HG02798 (cell line): ENCODE results near the gene SND1.

Experiments
- ATAC-seq: cut with Tn5 transposase; IDR thresholded peaks from one replicate; pipeline ENCODE4 v1.9.1; 2021; ENCODE audit warnings: mild to moderate bottlenecking; ENCODE audit not compliant: unreplicated experiment, poor library complexity

The SND1 gene

DNA sequence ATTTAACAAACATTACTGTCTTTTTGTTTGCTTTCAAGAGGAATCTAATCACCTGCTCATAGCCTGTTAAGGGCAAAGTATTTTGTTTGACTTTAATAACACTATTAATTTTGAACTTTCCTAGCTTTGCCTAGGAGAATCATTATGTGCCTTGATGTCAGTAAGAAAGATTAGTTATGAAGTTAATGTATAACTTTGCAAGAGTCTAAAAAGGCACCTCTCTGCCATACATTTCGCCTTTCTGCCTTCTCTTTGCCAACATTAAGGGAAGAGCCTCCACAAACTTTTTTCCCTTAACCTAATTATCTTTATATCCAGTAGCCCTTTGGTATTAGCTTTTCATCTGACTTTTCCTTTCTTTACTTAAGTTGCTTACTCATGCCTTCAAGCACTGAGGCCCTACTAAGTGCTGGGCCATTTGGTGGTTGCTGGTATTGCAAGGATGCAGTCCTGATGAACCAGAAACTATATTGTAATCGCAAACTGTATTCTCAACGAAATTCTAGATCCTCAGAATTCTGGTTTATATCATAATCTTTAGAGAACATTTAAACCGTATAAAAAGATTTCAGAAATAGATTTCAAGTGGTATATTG lies 108.5 kb downstream of the SND1 start:
- ATAC-seq = no peak

DNA sequence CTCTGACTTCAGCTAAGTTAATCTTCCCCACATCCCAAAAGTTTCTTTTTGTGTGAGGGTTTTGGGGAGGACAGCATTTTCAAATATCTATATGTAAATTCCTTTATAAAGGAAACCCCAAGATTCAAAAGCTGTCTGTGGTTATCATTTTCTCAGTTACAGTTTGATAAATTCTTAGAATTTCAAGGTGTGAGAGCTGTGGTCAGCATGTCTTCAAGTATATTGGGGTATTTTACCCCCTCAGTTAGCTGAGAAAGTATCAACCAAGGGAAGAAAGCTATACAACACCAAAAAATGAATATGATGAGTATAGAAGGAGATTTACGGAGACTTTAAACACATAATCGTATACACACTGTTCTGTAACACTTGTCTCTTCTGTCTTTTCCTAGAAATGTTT lies 109.2 kb downstream of the SND1 start:
- no peak for ATAC-seq

DNA sequence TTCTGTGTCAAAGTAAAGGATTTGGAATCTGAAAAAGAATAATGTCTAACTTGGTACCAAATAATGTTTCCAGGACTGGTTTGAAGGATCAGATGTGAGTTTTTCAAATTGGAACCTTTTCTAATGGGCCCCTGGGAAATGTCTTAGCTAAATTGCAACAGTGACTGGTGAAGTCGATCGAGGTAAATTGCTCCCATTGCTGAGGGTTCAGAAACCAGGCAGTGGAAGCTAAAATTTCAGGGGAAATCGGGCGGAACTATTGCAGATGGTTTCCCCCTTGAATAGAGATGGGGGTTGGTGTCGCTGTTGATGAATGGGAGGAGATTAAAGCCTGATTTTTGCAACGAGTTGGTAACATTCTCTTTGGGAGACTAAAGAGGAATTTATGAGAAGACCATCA lies 112.7 kb downstream of the SND1 start:
- no peak for ATAC-seq

GRCh38 chr7:127765150-127765549 lies 113.2 kb downstream of the SND1 start:
- no peak for ATAC-seq

DNA sequence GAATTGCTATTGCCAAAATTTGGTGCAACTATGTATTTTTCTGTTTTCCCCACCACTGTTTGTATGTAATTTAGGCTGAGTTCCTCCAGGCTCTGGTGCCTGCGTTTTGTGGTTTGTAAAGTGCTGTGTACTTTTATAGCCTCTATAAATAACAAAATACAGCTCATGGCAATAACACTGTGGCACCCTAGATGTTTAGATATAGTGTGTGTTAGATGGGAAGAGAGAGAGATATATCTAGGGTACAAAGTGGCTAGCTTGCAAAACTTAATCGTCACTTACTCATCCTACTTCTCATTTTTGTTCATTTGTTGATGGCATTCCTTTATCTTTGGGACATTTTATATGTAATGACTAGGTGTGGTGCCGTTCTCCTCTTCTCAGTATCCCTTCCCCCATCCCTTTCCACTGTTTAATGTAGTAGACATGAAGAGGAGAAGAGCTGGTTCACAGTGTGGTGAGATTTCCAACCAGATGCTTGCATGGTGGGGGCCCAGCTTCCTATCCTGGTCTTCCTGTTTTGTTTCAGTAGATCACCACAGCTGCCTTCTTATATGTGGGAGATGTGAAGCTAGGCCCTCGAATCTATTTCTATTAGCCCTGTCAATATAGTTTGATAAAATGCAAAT lies 115.0 kb downstream of the SND1 start:
- no peak for ATAC-seq

DNA sequence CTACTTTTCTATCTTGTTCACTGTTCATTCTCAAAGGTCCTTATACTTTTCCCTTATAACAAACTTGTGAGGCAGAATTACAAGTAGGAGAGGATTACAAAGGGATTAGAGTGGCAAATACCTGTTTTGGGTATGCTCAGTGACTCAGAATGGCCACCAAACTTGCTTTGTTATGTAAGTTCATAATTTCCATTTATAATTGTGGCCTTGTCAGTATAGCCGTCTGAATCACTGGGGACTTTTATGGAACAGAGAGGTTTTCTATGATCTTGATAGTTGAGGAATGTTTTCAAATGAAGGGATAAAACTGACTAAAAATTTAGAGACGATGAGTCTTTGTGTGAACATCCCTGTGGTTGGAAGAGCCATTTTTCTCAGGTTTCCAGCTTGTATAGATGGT lies 116.2 kb downstream of the SND1 start:
- ATAC-seq = no peak

DNA sequence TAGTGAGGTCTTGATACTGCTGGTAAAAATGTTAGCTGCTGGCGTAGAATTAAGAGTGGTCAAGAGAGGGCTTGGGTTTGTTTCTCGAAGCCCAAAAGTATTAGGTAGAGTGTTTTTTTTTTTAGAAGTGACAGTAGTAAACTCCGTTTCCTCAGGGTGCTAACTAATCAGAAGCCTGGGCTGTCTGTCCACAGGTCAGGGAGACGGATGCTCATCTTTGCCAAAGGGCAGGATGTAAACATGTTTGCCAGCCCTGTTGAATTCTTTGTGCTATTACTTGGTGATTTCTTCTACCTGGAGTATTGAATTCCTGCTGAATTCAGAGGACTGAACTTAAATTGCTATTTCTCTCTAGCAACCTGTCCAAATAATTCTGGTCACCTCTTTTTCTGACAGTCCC lies 117.1 kb downstream of the SND1 start:
- ATAC-seq = no peak

DNA sequence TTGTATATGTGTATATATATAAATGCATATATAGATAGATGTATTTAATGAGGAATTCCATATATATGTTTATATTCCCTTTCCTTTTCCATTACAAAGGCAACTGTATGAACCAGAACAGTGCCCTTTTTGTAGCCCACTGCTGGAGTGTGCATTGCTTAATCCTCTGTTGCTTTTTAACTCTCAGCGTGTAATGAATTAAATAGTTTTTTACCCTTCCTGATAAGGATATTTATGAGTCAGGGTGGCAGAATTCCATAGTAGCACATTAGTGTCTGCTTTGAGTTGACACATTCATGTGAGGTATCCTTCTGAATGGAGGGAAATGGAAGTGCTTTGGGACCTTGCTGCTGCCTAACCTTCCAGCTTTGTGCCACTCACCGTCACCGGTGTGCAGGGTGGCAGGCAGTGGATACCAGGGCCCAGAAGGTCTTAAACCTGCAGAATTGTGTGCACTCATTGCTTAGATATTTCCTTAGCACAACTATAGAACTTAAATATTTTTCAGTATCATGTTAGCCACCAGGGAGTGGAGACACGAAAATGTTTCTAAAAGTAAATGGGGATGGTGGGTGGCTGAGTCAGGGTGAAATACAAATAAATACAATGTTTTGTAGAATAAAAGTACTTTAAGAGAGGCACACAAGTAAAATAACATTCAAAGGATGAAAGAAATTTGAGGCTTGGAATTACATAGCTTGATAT lies 117.9 kb downstream of the SND1 start:
- no peak for ATAC-seq

DNA sequence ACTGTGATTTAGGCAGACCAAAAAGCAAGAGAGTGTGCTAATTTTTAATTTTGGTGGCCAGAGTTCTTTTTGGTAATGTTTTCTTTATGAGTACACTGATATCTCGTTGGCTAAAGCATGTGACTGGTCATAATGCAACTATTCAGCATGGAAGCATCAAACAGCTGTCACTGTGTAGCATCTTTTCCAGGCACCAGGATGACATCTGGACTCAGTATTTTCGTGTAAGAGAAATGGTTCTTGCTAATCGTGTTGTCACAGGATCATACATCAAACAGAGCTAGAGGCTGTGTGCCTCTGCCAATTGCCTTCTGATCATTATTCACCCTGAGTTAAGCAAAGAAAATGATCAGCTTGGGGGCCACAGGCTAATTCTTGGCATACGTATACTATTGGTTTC lies 118.9 kb downstream of the SND1 start:
- no peak for ATAC-seq

GRCh38 chr7:127771707-127772106 lies 119.7 kb downstream of the SND1 start:
- peak; percentile 70 for ATAC-seq

DNA sequence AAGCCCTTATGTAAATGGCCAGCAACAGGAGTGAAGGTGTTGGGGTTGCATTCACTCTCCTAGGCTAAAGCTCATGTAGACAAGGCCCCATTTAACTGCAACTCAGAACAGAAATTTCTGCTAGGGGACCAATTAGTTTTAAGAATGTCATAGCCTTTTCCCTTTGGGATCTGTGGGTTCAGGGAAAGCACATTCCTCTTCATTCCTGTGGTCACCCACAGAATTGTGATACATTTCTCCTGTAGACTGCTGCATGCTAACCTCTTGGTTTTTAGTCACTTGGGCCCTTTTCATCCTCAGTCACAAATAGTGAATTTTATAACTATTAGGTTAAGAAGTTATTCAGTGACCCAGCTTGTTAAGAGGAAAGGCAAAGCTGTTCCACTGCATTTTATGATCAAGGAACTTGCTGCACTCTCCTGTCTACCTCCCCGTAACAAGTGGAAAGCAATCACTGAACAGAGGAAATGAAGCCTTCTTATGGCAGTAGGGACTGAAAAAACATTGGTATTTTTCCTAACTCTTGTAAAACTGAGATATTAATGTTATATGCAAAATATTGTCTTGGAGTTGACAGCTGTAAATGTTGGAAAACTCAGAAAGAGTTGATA lies 124.9 kb downstream of the SND1 start:
- no peak for ATAC-seq

- no peak for ATAC-seq
Observed at GRCh38 chr7:127780489-127780888, 128.5 kb downstream of the SND1 start.

DNA sequence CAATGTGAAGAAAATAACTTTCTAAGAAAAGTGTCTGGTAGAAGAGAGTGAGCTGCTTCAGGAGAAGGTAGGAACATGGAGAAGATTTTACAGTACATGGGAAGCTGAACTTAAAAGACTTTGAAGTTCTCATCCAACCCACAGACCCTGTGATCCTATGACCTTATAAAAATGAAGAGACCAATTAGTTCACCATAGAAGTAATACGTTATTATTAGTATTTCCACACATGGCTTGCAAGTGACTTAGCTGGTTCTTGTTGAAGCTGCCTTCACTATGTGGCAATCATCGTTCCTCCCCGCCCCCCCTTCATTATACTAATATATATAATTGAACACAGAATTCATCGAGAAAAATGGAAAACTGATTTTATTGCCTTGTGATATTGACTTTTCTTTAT lies 129.1 kb downstream of the SND1 start:
- ATAC-seq = no peak

DNA sequence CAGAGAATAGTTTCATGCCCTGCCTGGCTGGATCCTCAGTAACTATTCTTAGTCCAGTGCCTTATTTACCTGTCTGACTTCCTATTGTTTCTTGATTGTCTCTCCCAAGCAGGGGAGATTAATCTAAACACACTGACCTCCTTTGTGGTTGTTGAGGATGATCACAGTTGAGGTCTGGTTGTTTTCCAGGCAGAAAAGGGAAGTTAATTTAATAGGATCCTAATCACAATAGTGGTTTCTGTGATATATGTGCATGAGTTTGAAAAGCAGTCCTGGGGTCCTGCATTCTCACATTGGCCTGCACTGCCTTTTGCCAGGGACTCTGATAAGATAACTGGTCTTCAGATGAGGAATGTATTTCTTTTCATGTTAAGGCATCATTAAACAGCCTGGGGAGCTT lies 130.1 kb downstream of the SND1 start:
- no peak for ATAC-seq

DNA sequence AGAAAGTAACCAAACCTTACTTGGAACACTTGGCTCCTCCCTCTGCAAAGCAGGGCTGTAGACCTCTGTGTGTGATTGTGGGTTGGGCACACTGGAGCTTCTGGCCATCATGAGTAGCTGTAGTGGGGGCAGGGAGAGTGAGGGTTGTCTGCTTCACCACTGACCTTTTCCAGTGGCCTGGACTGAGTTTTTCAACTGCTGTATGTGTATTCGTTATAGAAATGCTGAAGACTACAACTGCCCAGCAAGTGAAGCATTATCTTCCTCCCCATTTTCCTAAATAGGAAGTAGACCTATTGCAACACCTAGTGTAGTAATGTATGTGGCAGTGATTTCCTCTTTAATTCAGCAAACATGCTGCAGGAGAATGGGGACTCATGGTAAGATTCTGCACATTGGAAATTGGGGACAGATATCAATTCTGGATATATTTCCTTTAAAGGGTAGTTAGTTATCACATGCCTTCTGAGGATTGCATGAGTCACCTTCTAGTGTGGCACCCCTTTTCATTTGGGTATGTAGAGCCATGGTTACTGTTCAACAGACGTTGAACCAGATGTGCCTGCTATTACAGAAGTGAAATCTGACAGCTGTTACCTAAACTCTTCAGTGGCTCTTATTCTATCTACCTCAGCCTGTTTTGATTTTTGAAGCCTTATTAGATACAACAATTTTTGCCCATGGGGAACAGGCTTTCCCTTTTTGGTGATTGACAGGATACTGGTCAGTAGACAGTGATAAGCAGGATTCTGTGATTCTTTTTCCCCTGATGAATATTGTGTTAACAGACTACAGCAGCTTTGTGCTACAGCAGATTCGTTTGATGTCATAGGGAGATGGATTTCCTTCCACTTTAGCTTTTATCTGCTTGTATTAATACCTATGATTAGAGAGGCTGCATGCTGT lies 130.9 kb downstream of the SND1 start:
- peak; percentile 87 for ATAC-seq

DNA sequence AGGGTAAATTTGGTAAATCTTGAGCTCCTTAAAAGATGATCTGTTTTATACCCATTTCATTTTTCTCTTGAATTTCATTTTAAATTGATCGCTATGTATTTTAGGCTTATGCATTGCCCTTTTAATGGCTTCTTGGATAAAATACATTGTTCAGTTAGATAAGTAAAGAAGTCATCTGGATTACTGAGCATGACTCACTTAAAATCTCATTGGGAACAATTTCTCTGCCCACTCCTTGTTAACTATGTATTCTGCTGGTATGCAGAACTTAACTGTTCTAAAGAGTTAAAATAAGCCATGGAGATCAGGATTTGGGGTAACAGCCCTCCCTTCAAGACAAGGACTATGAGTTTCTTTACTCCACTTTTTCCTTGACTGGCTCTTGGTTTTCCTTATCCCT lies 134.2 kb downstream of the SND1 start:
- no peak for ATAC-seq

DNA sequence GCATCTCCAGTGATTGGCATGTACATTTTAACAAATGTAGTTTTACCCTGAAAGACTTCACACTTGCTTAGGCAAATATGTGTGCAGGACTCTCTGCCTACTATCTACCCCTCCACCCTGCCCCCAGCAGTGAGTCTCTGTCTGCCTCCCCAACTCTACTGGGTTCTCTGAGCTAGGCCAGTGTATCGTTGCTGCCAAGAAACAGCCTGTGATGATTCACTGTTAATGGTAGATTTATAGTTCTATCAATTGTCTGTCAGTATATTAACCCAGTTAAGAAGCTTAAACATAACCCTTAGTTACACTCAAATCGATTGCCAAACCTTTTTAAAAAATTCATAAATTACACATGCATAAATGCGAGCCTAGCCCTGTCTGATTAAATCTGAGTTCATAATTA lies 137.0 kb downstream of the SND1 start:
- ATAC-seq = no peak

DNA sequence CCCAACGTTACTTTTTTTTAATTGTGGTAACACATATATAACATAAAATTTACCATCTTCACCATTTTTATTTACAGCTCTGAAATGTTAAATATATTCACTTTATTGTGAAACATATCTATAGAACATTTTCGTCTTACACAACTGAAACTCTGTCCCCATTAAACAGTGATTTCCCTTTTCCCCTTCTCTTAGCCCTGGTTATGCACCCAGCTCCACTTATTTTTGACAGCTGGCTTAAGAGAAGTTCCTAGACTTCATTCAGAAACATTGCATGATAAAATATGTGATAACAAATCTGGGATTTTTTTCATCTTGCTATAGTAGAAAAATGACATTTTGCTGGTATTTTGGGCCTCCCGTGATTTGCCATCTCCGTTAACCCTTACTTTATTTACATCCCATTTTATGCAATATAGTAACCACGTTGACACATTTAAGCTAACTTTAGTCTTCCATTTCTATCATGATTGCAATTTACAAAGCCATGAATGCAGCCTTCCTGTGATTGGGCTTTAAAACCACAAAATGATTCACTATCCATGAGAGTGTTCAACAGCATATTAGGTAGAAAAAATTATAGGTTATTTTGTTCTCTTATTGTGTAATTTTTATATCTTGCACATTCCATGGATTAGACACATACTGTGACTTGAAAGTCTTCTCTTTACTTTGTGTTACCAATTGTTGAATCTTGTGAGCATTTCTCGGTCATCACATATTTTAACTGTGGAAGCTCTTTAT lies 139.6 kb downstream of the SND1 start:
- no peak for ATAC-seq

GRCh38 chr7:127792528-127793342 lies 140.7 kb downstream of the SND1 start:
- no peak for ATAC-seq
